GM12878 (cell line): ENCODE results near the gene TXN2. TPM values are rescaled to one million over a fixed set of nuclear protein-coding genes. Genes with fewer than 3 reads are reported as not detected.

Experiments used
- ATAC-seq: fragments of 200-7000 bp; cut with Tn5 transposase; 3 replicates; pipeline ENCODE4 v1.9.1; 2020; ENCODE audit warnings: mild to moderate bottlenecking, moderate library complexity
- BruUV-seq: library from RNA; stranded (reverse); fragments of 400-500 nt; replicated peaks from 2 replicates; lab custom pipeline; 2021; lab: Mats Ljungman, UMichigan
- CTCF ChIA-PET: fragments of 300-600 bp; sonication (Branson Sonifier 250); formaldehyde crosslinking; extraction: SDS; loops from one replicate; lab custom pipeline; 2021; ENCODE audit warnings: inconsistent platforms; lab: Yijun Ruan, JAX
- POLR2A ChIA-PET: fragments of 350-600 bp; formaldehyde crosslinking; extraction: SDS; loops from one replicate; lab custom pipeline; 2021; ENCODE audit warnings: inconsistent platforms; lab: Charles Lee
- RAD21 ChIA-PET: fragments of 300-600 bp; sonication (Branson Sonifier 250); formaldehyde crosslinking; loops from one replicate; lab custom pipeline; 2023; ENCODE audit warnings: antibody characterized with exemption; ENCODE audit not compliant: unreplicated experiment; lab: Charles Lee
- SMC1A ChIA-PET: fragments of 300-600 bp; sonication (Branson Sonifier 250); formaldehyde crosslinking; loops from one replicate; lab custom pipeline; 2023; ENCODE audit not compliant: unreplicated experiment, uncharacterized antibody; lab: Charles Lee
- DNase-seq: peaks from one replicate; pipeline ENCODE4 v3.0.0-alpha.2; 2011; ENCODE audit warnings: low read depth, low spot score
- FAIRE-seq: peaks from 3 replicates; lab custom pipeline; 2011; peaks lifted over from hg19 to GRCh38; lab: Jason Lieb, UNC
- H2AFZ ChIP-seq: 2 replicates; pipeline ENCODE4 v1.6.0; 2011; ENCODE audit warnings: low read depth, low read length, control low read depth; ENCODE audit not compliant: control insufficient read depth
- H3K27ac ChIP-seq: 2 replicates; pipeline ENCODE4 v1.5.1; 2011; ENCODE audit warnings: control low read depth; ENCODE audit not compliant: control insufficient read depth, insufficient read depth
- H3K27me3 ChIP-seq, 2 experiments: replicated peaks in 1 of 2; 2 replicates each; pipeline versions ENCODE4 v1.6.0 to v1.6.1; 2011; ENCODE audit warnings: low read length in 1 of 2; ENCODE audit not compliant: control insufficient read depth in 2 of 2, insufficient read depth in 2 of 2
- H3K36me3 ChIP-seq, 2 experiments: 2 replicates each; pipeline ENCODE4 v1.5.1; 2011; ENCODE audit warnings: low read length in 1 of 2; ENCODE audit not compliant: control insufficient read depth in 2 of 2, insufficient read depth in 2 of 2
- H3K4me1 ChIP-seq: 2 replicates; pipeline ENCODE4 v1.6.1; 2011; ENCODE audit warnings: mild to moderate bottlenecking, low read length, moderate library complexity, mixed read lengths; ENCODE audit not compliant: control insufficient read depth, insufficient read depth
- H3K4me2 ChIP-seq: 2 replicates; pipeline ENCODE4 v1.6.0; 2011; ENCODE audit warnings: control low read depth; ENCODE audit not compliant: control insufficient read depth, insufficient read depth
- H3K4me3 ChIP-seq: fragments of 200-600 bp; sonication (generic); 2 replicates; pipeline ENCODE4 v1.5.1; 2016
- H3K79me2 ChIP-seq: 2 replicates; pipeline ENCODE4 v1.6.0; 2011; ENCODE audit warnings: low read length; ENCODE audit not compliant: control insufficient read depth, insufficient read depth
- H3K9ac ChIP-seq: 2 replicates; pipeline ENCODE4 v1.8.0; 2011; ENCODE audit warnings: low read length, control low read depth, mixed read lengths; ENCODE audit not compliant: control insufficient read depth, insufficient read depth
- H3K9me3 ChIP-seq: replicated peaks from 3 replicates; pipeline ENCODE4 v1.5.1; 2011; ENCODE audit warnings: mild to moderate bottlenecking, low read length; ENCODE audit not compliant: control insufficient read depth, insufficient read depth
- H4K20me1 ChIP-seq: 2 replicates; pipeline ENCODE4 v1.6.0; 2011; ENCODE audit not compliant: control insufficient read depth, insufficient read depth
- BACH1 ChIP-seq: fragments of 450-650 bp; IDR thresholded peaks from 2 replicates; pipeline ENCODE4 v1.6.1; 2017; ENCODE audit warnings: mild to moderate bottlenecking, borderline replicate concordance
- NBN ChIP-seq: fragments of 450-650 bp; IDR thresholded peaks from 2 replicates; pipeline ENCODE4 v1.6.1; 2016
- POLR2A ChIP-seq: IDR thresholded peaks from 2 replicates; pipeline ENCODE4 v1.6.1; 2011; ENCODE audit warnings: low read depth, mild to moderate bottlenecking, low read length
- SIN3A ChIP-seq: IDR thresholded peaks from 2 replicates; pipeline ENCODE4 v1.6.1; 2012; ENCODE audit warnings: low read depth, low read length, improper control_type of control experiment
- SPI1 ChIP-seq: IDR thresholded peaks from 2 replicates; pipeline ENCODE4 v1.6.1; 2011; ENCODE audit warnings: low read depth, mild to moderate bottlenecking, low read length, moderate library complexity, borderline replicate concordance; ENCODE audit not compliant: insufficient read depth
- WGBS: methylation state at CpG from one replicate; pipeline ENCODE4 v1.1.6; 2016; ENCODE audit warnings: low lambda C conversion rate; ENCODE audit not compliant: insufficient replicate concordance, insufficient coverage; ENCODE audit errors: missing lambda C conversion rate; 5-methylcytosine and 5-hydroxymethylcytosine counted together
- in situ Hi-C: fragments of 300-500 bp; cut with MboI; formaldehyde crosslinking; loops from 9 replicates; pipeline ENCODE4 v1.14.3; 2018; ENCODE audit warnings: mixed read lengths
- intact Hi-C: fragments of 100-400 bp; cut with micrococcal nuclease; formaldehyde crosslinking; loops from one replicate; pipeline ENCODE4 v1.14.2; 2022; ENCODE audit not compliant: unreplicated experiment
- polyA plus RNA-seq, 11 experiments: library from polyadenylated mRNA; depleted of rRNA in 4 of 11; unstranded in 6 of 11; stranded (reverse) in 5 of 11; fragments of >200 nt; fragmentation: Nextera tagmentation in 4 of 11; fragmentation: Illumina TruSeq in 1 of 11; extraction: Ambion mirVana in 4 of 11; extraction: Trizol in 1 of 11; gene quantifications; 1 replicate in 1 of 11; 2 replicates in 10 of 11; pipeline versions ENCODE4 v1.2.1 to v1.2.3, GENCODE V29; 2011 to 2016; ENCODE audit warnings: inconsistent platforms in 2 of 11, missing spikeins in 2 of 11, low read depth in 1 of 11
- total RNA-seq, 4 experiments: library from RNA; depleted of rRNA in 3 of 4; stranded (reverse); fragments of >200 nt in 3 of 4; fragmentation: Illumina TruSeq in 1 of 4; extraction: Trizol in 1 of 4; gene quantifications; 2 replicates each; pipeline versions ENCODE4 v1.2.1 to v1.2.3, GENCODE V29; 2013 to 2021
- TF ChIP-seq, protein P1 (sequence below): fragments of 450-650 bp; IDR thresholded peaks from 2 replicates; pipeline ENCODE4 v1.6.1; 2016; ENCODE audit warnings: mild to moderate bottlenecking

The TXN2 gene
- total and polyA plus RNA-seq, 10 of the 15 experiments (the other 5 are each of a cell fraction or from before 2014, with no cell fraction given) = 70.2 to 350 (median 183) TPM

DNA sequence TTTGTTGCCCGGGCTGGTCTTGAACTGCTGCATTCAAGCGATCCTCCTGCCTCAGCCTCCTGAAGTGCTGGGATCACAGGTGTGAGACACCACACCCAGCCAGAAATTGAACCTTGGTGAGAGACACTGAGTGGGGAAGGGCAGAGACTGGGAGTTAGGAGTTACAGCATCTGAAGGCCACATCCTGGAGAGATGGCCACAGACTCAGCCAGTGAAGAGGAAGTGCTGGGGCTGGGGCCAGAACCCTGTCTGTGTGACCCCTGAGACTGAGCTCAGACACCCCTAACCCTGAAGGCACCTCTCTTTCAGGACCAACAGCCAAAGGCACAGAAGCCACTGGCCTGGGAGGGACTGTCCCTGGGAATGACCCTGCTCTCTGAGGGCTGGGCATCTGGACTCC, 33.8 kb downstream of the TXN2 start:
- Histone ChIP-seq H3K4me2 (no peak overlapping the region), H3K4me3 (no peak overlapping the region), H3K9ac (no peak overlapping the region), H2AFZ (no peak overlapping the region), H3K27ac (no peak overlapping the region), H4K20me1 (no peaks in the 10 kb centered on the region), H3K79me2 (no peaks in the 10 kb centered on the region), H3K36me3 (no peaks in the 10 kb centered on the region), H3K4me1 (peaks cover 19% of the 10 kb centered on the region), H3K27me3 (no peaks in the 10 kb centered on the region), H3K9me3 (no peaks in the 10 kb centered on the region)
- no peak for DNase-seq
- FAIRE-seq = no peak
- TF ChIP-seq BACH1 (no peak), SPI1 (peak; percentile 45; the same call in 1 of the 2 replicates)
- WGBS = 50% methylated on average over 2 of the region's 2 CpGs
- in situ Hi-C loops (no loop called here), intact Hi-C loops (no loop called here)
- SMC1A ChIA-PET = interaction anchor here (1.2 to 1.4 kb wide), 2 partner anchors 12 to 147 kb away, joined by 3 read pairs; no protein-coding TSS in a partner anchor
- POLR2A ChIA-PET = interaction anchor here (0.6 kb wide), 1 partner anchor 8 kb away, joined by 4 read pairs; no protein-coding TSS in a partner anchor
- ATAC-seq = no peak
- CTCF ChIA-PET = interaction anchor here (1.0 to 2.0 kb wide), 3 partner anchors 12 to 24 kb away, joined by 3 to 5 read pairs (median 5); no protein-coding TSS in a partner anchor
- RAD21 ChIA-PET = no interaction called here
- BruUV-seq = no TSS peak

DNA sequence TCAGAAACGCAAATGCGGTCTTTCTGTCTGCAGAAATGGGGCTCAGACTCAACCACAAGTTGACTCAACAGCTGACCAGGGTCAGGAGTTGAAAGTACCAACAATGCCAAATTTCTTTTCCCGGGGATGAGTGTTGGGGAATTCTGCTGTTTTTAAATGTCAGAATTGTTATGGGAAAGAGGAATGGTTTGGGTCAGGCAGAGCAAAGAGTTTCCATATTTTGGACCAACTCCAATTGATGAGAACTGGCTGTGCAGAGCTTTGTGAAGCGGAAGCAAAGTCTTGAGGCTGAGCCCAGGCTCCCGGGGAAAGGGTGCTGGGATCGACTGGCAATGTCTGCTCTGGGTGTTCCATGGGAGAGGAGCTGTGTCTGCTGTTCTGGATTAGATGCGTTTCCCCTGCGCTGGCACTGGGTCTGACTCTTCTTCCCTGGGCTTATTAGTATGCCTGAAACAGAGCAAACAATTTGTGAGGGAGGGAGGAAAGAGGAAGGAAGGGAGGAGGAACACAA, 36.2 kb downstream of the TXN2 start:
- TF ChIP-seq, protein P1, sequence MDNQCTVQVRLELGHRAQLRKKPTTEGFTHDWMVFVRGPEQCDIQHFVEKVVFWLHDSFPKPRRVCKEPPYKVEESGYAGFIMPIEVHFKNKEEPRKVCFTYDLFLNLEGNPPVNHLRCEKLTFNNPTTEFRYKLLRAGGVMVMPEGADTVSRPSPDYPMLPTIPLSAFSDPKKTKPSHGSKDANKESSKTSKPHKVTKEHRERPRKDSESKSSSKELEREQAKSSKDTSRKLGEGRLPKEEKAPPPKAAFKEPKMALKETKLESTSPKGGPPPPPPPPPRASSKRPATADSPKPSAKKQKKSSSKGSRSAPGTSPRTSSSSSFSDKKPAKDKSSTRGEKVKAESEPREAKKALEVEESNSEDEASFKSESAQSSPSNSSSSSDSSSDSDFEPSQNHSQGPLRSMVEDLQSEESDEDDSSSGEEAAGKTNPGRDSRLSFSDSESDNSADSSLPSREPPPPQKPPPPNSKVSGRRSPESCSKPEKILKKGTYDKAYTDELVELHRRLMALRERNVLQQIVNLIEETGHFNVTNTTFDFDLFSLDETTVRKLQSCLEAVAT = peak; percentile 84
- no peak for TF ChIP-seq SIN3A
- TF ChIP-seq NBN = no peak
- TF ChIP-seq POLR2A = no peak
- intact Hi-C loops (no loop called here), in situ Hi-C loops (no loop called here)
- H4K20me1 ChIP-seq = no peaks in the 10 kb centered on the region
- DNase-seq (no peak), FAIRE-seq (no peak), ATAC-seq (no peak)
- no peak overlapping the region for H3K4me2 ChIP-seq
- SMC1A ChIA-PET = no interaction called here
- H3K27ac ChIP-seq = no peak overlapping the region
- CTCF ChIA-PET = interaction anchor here (1.0 to 1.2 kb wide), 2 partner anchors 143 to 167 kb away, joined by 3 to 4 read pairs; no protein-coding TSS in a partner anchor
- H3K4me3 ChIP-seq = no peak overlapping the region
- no TSS peak for BruUV-seq
- no peaks in the 10 kb centered on the region for H3K27me3 ChIP-seq
- H3K9ac ChIP-seq = no peak overlapping the region
- H3K9me3 ChIP-seq = no peaks in the 10 kb centered on the region
- no peaks in the 10 kb centered on the region for H3K79me2 ChIP-seq
- H3K4me1 ChIP-seq = peaks cover 3% of the 10 kb centered on the region; the same call in 1 of the 2 replicates
- H2AFZ ChIP-seq = no peak overlapping the region
- RAD21 ChIA-PET = no interaction called here
- H3K36me3 ChIP-seq = no peaks in the 10 kb centered on the region
- 68% methylated on average over 8 of the region's 8 CpGs for WGBS
- POLR2A ChIA-PET = no interaction called here
